Activated CD8-positive, alpha-beta memory T cell treated with anti-CD3 and anti-CD28 coated beads, Interleukin-2, amount 50 U/mL, for 1 hour (primary cell): ENCODE results near the gene SCN1B.
"Not testable (repeated sequence)": the region's sequence is repeated elsewhere in the genome, so short reads cannot be mapped to it uniquely, and the experiment has no call there.

ENCODE experiments used
- DNase-seq: peaks from one replicate; pipeline ENCODE4 v3.0.0-alpha.2; 2020; ENCODE audit errors: extremely low read depth

The SCN1B gene

DNA sequence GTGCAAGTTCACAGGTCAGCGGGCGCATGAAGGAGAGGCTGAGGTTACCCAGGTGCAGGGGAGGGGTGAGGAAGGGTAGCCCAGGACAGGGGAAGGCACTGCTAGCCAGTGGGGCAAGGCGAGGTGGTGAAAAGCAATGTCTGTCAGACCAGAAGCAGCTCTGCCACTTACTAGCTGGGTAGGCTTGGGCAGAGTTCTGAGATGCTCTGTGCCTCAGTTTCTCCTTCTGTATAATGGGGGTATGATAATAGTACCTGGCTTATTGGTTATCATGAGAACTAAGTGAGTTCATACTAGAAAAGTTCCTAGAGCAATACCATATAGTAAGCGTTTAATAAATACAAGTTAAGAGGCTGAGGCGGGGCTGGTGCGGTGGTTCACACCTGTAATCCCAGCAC is 14.3 kb upstream of the SCN1B start:
- no peak for DNase-seq

DNA sequence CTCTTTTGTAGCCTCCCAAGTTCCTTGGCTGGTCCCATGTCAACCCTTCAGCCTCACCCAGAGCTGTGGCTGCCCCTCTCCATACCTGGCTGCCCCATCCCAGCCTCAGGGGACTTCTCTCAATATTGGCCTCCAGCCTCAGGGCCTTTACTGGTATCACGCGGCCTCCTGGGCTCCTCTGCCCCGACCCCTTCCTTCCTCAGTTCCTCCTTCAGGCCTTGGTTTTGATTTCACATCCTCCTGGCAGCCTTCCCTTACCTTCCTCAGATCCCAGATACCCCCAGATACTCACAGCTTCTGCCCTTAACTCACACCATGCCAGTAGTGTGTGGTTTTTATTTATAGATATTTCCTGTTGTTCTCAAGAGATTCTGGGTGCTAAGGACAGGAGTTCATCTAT is 12.8 kb upstream of the SCN1B start:
- DNase-seq: no peak

DNA sequence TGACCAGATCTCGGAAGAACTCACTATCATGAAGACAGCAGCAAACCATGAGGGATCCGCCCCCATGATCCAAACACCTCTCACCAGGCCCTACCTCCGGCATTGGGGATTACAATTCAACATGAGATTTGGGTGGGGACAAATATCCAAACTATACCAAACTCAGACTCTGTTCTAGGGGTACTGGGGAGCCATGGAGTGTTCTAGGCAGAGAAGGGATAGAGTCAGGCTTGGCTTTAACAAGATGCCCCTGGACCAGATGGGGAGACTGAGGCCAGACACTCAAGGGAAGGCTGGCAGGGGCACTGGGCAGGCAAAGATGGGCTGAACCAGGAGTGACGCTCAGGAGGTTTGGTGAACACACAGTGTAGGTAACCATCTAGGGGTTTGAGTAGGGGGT is 11.9 kb upstream of the SCN1B start:
- no peak for DNase-seq

DNA sequence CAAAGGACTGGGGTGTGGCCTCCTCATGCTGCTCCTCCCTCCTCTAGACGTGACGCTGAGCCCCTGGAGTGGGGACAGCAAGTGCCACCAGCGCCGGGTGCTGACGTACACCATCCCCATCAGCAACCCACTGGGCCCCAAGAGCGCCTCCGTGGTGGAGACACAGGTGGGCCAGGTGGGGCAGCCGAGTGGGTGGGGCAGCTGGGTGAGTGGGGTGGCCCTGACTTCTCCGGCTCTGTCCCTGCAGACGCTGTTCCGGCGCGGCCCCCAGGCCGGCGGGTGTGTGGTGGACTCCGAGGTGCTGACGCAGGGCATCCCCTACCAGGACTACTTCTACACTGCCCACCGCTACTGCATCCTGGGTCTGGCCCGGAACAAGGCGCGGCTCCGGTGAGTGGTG is 11.1 kb upstream of the SCN1B start:
- DNase-seq: no peak

DNA sequence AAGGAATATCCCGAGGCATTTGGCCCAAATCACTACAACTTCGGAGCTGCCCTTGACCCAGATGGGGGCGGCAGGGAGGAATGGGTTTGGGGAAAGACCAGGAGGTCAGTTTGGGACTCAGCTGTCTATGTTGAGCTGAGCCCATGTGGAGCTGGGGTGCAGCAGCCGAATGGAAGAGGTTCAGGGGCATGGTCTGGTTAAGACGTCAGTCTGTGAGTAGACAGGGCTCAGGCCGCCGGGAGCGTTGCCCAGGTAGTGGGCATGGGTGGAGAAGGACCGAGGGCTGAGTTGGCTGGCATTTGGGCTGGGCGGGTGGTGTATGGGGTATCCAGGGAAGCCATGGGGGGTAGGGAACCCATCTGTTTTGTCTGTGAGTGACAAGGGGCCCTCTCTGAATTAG is 9.3 kb upstream of the SCN1B start:
- no peak for DNase-seq

DNA sequence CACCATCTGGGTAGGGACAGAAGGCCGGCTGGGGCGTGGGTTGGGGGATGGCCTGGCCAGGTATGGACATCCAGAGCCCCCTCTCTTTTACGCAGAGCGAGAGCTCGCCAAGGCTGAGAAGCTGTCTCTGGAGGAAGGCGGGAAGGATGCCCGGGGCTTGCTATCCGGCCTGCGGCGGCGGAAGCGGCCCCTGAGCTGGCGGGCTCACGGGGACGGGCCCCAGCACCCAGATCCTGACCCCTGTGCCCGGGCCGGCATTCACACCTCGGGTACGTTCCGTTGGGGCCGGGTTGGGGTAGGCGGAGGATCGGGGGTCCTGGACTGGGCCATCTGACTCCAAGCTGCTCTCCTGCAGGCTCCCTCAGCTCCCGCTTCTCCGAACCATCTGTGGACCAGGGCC is 8.7 kb upstream of the SCN1B start:
- DNase-seq: no peak

DNA sequence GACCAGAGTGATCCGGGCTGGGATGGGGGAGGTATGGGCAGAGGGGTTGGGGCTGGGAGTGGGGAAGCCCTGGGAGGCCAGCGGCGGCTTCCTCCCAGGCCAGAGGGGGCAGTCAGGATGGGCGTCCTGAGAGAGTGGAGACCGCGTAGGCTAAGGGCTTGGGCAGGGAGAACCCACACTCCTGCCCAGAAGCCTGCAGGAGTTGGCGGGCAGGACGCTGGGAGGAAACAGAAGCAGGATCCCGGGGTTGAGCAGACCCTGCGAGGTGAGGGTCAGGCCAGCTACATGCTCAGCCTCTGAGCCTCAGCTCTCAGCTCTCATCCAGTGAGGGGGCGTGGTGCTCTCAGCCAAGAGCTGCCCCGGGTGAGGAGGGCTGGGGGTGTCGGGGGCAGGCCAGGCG is 7.8 kb upstream of the SCN1B start:
- no peak for DNase-seq

DNA sequence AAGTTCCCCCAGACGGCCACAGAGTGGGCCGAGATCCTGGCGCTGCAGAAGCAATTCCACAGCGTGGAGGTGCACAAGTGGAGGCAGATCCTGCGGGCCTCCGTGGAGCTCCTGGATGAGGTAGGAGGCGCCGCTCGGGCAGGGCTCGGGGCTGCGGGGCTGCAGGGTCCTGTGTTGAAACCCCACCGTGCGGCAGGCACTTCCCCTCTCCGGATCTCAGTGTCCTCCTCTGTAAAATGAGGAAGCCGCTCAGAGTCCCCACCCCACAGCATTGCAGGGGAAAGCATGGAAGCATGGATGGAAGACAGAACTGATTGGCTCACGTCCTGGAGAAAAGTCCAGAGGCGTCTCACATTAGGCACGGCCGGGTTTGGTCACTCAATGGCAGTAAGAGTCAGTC is 6.8 kb upstream of the SCN1B start:
- DNase-seq: no peak

DNA sequence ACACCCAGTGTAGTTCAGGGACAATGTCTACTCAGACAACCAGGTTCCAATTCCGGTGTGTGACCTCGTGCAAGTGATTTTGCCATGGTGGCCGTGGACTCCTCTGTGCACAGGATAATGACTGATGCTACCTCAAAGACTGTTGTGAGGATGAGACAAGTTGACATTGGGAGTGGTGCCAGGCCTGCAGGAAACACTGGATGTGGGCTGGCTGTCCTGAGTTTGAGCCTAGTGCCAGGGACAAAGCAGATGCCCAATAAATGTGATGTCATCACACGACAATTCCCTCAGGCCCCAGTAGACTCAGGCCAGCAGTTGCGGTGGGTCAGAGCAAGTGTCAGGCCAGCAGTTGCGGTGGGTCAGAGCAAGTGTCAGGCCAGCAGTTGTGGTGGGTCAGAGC is 6.2 kb upstream of the SCN1B start:
- DNase-seq: no peak

DNA sequence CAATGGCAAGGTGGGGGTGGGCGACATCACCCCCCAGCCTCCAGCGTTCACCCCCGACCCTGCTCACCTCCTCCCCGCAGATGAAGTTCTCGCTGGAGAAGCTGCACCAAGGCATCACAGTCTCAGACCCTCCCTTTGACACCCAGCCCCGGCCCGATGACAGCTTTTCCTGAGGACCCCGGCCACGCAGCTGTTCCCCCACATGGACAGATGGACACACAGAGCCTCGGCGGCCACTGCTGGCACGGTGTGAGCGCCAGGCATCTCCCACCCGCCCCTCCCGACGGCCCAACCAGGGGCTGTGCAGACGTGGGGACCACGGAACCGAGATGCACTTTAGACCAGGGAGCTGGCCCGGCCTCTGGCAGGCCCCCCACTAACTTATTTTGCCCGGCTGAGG is 4.3 kb upstream of the SCN1B start:
- DNase-seq: no peak

DNA sequence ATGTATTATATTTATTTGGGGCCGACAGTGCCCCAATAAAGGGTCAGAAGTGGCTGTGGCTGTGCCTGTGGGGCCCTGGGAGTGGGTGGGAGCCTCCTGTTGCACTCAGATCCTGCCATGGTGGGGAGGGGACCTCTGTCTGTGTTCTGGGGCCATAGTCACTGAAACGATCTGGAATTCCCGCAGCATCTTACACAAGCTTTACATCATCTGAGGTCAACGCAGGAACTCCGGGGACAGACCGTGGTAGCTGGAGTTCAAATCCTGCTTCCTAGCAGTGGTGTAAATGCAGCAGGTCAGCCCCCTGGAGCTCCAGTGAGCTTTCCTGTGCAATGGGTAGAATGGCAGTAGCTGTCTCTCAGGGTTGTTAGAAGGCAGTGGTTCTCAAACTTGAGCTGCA is 3.9 kb upstream of the SCN1B start:
- DNase-seq: no peak

DNA sequence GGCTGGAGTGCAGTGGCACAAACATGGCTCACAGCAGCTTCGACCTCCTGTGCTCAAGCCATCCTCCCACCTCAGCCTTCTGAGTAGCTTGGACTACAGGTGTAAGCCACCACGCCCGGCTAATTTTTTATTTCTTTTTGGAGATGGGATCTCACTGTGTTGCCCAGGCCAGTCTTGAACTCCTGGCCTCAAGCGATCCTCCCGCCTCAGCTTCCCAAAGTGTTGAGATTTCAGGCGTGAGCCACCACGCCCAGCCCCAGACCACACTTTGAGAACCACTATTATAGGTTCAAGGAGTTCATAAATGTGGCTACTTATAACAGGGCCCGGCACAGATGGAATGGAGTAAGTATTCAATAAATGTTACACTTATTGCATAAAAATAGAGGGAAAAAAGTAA is 3.3 kb upstream of the SCN1B start:
- DNase-seq: no peak

DNA sequence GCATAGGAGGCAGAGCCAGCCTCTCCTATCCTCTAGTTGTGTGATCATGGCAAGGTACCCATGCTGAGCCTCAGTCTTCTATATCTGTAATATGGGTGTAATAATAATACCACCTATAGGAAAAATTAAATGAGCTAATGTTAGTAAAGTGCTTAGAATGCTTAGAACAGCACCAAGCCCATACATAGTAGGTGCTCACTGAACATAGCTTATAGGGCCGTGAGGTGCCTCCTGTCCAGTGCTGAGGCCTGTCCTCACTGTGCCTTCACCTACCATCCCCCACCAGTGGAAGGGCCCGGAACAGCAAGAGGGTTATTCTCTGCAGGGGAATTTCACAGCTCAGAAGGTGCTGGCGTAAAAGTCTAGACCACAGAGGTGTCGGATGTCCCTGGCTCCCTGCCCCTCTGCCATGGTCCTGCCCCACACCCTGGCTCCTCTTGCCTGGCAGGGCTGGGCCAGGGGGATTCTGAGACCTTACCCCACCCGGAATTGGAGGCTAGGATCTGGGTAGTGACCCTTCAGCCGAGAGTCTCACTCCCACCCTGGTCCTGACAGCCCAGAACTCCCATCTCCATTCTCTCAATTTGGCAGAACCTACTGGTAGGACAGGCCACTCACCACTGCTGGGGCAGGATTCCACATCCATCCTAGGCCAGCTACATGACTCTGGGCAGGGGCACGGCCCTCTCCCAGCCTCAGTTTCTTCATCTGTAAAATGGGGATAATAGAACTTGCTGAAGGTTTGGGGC is 2.2 kb upstream of the SCN1B start:
- DNase-seq: no peak

DNA sequence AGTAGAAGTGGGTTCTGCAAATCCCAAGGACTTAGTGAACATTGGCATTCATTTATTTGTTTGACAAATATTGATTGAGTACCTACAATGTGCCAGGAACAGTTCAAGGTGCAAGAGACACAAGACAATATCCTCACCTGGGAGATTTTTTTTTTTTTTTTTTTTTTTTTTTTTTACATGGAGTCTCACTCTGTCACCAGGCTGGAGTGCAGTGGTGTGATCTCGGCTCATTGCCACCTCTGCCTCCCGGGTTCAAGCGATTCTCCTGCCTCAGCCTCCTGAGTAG is 1.7 kb upstream of the SCN1B start:
- not testable (repeated sequence) for DNase-seq

DNA sequence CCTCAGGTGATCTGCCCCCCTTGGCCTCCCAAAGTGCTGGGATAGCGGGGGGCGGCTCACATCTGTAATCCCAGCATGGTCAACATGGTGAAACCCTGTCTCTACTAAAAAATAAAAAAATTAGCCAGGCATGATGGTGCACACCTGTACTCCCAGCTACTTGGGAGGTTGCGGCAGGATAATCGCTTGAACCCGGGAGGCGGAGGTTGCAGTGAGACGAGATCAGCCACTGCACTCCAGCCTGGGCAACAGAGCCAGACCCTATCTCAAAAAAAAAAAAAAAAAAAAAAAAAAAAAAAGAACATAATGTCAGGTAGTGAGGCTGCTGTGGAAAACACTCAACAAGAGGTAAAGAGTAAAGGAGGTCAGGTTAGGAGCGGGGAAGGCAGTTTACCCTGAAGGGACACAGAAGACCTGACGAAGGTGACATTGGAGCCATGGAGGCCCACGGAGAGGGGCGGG is 964 bp upstream of the SCN1B start:
- not testable (repeated sequence) for DNase-seq

DNA sequence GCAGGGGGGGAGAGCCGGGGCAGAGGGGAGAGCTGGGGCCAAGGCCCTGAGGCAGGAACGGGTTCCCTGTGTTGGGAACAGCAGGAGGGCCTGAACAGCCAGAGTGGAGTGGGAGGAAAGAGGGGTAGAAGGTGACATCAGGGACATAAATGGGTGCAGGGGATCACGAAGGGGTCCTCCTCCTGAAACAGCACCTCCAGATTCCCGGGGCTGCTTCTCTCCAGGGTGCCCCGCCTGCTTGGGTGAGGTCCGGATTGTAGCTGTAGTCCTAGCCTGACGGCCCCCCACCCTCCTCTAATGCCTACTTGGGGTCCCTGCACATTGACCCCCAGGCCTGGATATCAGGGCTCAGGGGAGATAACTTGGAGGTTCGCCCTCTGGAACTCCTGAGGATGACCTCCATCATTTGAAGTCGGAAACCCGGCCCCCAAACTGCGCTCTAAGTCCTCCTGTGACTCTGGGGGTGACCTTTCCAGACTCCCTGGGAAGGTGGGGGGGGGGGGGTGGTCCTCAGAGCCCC is 473 bp upstream of the SCN1B start:
- no peak for DNase-seq

DNA sequence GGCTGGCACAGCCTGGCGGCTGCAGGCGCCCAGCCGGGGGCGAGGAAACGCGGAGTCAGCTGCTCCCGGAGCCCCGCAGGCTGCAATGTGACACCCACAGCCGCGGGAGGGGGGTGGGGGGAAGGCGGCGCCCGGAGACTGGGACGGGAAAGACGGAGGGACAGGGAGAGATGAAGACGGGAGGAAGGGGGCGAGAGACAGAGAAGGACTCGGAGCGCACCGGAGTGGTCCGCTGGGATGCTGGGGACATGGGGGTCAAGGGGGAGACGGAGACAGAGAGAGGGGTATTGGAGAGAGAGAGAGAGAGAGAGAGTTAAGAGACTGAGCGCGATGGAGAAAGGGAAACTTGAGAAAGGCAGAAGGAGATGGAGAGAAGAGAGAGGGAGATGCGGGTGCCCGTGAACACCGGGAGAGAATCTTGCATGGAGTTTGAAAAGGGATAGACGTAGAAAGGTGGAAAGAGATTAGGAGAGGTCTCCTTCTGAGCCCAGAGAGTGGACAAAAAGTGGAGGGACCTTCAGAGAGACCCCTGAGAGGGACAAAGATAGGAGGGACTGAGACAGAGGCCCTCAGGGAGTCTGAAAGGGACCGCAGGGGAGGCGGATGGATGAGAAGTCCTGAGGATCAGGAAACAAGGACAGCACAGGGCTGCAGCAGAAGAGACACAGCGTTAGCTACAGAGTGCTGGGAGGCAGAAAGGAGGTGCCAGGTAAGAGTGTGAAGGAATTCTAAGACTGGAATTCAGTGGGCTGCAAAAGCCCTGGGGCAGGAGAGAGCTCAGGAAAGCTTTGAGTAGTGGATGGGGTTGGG is 1.0 kb downstream of the SCN1B start:
- DNase-seq: no peak

DNA sequence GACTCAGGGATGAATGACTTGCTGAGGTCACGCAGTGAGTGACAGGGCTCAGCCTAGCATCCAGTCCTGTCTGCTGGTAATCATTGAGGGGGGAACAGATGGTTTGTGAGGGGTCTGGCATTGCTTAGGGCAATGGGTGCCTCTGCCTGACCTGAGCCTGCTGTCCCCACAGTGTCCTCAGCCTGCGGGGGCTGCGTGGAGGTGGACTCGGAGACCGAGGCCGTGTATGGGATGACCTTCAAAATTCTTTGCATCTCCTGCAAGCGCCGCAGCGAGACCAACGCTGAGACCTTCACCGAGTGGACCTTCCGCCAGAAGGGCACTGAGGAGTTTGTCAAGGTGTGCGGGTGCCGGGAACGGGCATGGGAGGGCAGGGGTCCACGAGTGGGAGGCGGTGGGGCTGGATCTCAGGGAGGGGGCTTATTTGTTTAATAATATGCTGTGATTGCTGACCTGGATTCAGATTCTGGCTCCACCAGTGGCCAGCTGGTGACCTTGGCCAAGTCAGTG is 2.1 kb downstream of the SCN1B start:
- DNase-seq: no peak

DNA sequence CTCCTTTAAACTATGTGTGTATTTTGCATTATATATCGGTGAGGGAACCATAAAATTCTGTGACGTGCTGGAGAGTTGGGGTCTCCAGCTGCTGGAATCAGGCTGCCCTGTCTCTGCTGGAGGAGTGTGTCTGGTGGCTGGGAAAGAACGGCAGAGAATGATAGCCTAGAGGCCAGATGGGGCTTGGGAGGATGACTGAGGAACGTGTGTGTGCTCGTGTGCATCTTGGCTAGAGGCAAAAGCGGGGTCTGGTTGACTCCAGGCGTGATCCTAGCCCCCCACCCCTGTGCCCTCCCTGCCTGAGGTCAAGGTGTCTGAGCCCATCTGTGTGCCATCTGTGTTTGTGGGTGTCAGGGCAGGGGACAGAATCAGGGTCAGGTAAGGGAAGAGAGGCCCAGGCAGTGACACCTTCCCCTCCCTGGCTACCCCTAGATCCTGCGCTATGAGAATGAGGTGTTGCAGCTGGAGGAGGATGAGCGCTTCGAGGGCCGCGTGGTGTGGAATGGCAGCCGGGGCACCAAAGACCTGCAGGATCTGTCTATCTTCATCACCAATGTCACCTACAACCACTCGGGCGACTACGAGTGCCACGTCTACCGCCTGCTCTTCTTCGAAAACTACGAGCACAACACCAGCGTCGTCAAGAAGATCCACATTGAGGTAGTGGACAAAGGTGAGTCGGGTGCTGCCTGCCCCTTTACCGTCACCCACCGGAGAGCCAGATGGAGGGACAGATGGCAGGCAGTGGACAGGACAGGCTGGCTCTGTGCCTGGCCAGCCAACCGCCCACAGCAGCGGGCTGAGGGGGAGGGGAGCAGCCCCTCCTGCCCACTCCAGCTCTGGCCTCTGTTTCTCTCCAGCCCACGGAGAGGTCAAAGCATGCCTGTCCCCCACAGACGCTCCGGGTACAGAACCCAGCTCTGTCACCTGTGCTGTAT is 3.1 kb downstream of the SCN1B start:
- DNase-seq: no peak

DNA sequence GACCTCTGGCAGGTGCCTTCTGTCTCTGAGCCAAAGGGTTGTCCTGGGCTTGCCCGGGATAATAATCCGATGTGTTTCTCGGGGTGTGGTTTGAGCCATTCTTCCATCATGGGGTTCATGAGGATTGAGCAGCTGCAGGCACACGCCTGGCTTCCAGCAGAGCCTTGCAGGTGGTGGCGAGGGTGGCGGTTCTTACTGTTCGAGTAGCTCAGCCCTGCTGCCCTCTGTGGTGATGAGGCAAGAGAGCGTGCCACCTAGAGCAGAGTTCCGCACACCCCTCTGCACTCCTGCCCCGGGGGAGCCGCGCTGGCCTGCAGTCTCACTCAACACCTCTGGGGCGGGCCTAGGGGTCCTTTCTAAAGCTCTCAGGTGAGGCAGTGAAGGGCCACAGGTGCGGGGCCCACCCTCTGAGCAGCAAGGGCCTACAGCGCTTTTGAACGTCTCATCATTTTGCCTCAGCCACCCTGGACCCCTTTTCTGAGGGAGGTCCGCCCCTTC is 3.8 kb downstream of the SCN1B start:
- no peak for DNase-seq

DNA sequence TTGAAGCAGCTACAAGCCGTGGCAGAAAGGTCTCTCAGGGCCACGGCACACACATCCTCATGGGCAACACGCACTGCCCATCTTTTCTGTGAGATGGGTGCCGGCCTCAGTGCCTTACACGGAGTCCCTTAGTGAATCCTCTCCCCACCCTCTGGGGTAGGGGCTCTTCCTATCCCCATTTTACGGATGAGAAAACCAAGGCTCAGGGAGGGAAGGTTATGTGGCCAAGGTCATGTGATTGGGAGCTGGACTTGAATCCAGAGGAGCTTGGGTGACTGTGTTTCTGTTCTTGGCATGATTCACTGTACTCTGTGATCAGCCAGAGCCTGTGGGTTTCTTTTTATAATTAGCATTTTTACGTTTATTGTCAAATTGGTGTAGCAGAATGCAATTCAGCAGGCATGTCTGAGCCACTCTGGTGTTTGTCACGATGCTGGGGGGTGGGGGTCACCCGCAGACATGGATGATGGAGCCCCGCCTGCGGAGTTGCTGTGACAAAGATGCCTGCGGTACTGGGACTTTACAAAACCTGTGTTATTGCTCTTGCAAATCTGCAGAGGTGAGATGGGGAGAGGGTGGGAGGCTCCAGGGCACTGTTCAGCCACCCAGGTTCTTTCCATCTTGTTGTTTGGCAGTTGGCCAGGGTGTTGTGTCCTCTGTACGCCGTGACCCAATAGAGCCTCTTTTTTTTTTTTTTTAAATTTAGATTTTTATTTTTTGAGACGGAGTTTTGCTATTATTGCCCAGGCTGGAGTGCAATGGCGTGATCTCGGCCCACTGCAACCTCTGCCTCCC is 4.5 kb downstream of the SCN1B start:
- DNase-seq: no peak
